Gastrocnemius medialis (tissue), 4 donors: ENCODE measurements around the gene CXXC5.

ENCODE experiments used
- CTCF ChIP-seq, 5 experiments: fragments of 450-650 bp in 3 of 5; fragments of 200-600 bp in 2 of 5; sonication (generic) in 2 of 5; IDR thresholded peaks in 4 of 5; conservative IDR thresholded peaks in 1 of 5; 1 replicate in 4 of 5; 2 replicates in 1 of 5; pipeline ENCODE4 v1.5.1; 2016 to 2019; ENCODE audit warnings: antibody characterized with exemption in 5 of 5, mild to moderate bottlenecking in 3 of 5, moderate library complexity in 3 of 5
- POLR2A ChIP-seq, 2 donors: fragments of 450-650 bp; IDR thresholded peaks; one replicate each; pipeline ENCODE4 v1.6.1; 2017; ENCODE audit warnings: antibody characterized with exemption in 2 of 2, mild to moderate bottlenecking in 2 of 2, moderate library complexity in 2 of 2

DNA sequence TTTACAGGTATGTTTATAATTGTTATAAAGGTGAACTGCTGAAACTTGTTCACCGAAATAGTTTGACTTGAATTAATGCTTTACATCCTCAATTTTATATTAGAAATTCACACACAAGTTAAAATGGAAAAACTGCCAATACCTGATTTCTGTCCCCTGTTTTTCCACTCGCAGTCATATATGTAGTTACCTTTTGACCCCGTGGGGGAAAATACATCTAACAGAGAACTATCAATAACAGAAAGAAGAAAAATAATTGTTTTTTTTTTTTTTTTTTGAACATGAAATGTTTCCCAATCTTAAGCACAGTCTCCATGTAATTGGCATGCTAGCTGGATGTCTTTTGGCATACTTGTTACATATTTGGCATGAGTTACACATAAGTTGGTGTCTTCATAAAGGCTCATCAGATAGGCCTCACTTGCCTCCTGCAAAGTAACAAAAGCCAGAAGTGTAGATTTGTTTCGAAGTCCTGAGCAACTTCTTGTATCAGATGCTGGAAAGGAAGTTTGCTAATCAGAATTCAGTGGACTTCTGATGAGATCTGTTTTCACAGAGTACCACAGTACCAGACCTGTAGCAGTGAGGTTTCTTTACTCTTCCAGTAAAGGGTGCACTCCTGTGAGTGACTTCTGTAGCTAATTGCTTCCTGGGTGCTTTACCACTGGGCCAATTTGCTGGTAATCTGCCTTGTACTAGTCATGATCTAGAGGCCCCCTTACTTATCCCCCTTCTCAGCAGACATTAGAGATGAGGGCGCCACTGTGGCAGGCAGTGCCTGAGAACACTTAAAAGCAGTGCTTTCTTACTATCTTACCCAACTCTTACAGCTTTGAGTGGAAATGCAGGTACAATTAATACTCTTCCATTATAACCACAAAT lies 36.2 kb upstream of the CXXC5 start:
- TF ChIP-seq CTCF (IDR thresholded peaks at IDR 0.05 in 4 of 5, conservative IDR thresholded peaks at IDR 0.05 in 1 of 5) (no peak), POLR2A (IDR thresholded peaks at IDR 0.05) (no peak)
